Measurements from ENCODE around the gene RNFT2.

Gene RNFT2

DNA sequence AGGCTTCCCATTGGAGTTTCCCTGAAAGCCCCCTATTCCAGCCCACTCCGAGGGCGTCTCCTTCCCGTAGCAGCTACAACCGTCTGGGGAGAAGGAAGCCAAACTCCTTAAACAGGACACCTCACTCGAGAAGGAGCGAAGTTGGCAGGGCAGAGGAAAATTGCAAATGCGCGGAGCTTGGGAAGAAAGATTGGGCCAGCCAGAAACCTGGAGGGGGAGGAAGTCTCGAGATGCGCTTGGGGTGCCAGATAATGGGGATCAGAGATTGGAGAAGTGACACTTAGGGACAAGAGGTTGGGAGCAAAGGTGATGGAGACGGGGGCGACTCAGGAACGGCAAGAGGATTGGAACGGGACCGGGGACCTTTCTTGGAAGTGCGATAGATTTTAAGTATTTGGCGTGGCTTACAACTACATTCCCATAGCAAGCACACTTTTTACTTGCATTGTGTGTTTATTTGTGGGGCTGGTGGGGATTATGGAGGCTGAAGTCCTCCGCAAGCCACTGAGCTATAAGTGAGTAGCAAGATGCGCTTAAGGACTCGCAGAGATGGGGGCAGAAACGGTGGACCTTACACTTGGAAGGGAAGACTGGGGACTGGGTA lies 142.2 kb downstream of the RNFT2 start:
- no peak for DNase-seq

DNA sequence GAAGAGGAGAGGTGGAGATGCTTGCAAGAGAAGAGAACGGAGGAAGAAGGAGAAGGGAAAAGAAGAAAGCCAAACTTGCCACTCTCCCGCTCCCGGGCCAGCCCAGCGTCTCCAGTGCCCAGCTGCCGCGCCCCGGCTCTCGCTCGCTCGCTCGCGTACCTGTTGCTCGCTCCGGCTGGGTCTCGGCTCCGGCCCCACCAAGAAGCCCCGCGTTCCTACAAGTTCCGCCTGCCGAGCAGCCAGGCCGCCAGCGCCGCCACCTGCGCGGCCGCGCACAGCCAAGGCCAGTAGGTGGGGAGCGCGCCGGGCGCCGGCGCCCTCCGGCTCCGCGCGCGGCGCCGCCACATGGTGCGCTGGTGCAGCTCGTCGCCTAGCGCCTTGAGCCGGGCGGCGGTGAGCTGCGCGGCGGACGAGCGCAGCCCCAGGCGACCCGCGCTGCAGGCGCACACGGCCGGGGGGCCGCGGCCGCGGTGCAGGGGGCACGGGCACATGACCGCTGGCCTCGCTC lies 142.8 kb downstream of the RNFT2 start:
- peak in 1 of 2 experiments; percentile 46 for DNase-seq

DNA sequence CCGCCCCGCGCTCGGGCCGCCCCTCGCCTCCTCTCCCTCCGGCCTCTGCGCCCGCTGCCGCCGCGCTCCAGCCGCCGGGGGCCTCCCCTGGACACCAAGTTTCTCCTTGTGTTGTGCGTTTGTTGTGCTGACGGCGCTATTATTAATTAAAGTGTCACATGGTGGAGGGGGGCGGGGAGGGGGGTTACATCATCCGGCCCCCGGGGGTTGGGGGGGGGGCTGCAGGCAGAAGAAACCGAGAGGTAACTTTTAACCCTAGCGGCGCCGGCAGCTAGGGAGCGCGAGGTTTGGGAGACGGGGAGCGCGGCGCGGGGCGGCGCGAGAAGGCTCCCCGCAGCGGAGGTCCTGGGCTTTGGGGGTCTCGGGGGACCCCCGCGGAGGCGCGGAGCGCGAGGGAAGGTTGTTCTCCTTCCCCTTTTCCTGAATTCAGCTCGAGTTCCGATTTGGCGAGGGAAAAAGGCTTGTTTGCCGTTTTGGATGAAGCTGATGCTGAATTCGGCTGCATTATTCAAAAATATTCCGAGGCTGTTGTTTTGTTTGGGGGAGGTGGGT lies 143.3 kb downstream of the RNFT2 start, which contains the start of gene HRK:
HRK (minus strand) TSS at position 117 of the 552 bp plus-strand sequence. CDS start 134 bp downstream, outside the sequence.
- DNase-seq = peak in 1 of 2 experiments; percentile 40

DNA sequence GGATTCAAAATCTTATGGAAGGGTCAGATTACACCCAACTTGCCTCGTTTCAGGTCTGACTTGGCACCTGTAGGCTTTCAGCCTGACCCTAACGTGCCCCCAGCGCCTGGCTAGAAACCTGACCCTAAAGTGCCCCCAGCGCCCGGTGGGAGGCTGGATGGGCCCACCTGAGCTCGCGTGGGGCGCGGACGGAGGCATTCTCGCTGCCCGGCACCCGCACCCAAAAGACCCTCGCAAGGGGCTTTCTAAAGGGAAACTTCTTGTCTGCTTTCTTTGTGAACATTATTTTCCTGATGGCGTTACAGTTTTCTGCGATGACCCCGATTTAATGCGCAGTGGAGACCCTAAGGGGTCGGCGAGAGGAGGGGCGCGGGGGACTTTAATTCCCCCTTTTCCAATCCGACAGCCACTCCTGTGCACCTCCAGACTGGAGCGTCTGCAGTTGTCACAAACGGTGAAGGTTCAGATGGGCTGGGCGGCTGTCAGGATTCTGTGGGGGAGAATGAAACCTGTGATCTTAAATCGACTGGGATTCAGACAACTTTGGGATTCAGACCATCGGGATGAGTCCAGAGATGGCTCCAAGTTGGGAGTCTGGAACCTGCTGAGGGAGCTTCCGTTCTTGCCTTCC lies 143.9 kb downstream of the RNFT2 start:
- DNase-seq = no peak

DNA sequence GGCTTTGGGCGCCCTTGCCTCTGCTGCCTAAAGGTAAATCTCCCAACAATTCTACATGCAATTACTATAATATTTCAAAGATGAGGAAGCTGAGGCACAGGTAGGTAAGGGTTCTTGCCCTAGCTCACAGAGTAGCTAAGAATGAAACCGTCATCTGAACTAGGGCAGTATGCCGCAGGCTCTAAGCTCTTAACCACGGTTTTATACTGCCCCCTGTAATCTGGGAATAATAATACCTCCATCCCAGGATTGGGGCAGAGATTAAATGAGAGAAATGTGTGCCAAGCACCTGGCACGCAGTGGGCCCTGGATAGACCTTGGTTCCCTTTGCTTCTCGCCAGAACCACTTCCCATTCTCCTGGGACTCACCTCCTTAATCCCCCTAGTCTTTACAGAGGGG lies 144.6 kb downstream of the RNFT2 start:
- DNase-seq = no peak

DNA sequence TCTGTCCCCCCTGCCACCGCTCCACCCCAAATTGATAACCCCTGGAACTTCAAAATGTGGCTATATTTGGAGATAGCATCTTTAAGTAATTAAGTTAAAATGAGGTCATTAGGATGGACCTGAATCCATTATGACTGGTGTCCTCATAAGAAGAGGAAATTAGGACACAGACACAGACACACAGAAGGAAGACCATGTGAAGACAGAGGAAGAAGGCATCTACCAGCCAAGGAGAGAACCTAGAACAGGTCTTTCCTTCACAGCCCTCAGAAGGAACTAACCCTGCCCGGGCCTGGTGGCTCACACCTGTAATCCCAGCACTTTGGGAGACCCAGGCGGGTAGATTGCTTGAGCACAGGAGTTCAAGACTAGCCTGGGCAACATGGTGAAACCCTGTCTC lies 146.8 kb downstream of the RNFT2 start:
- no peak for DNase-seq

DNA sequence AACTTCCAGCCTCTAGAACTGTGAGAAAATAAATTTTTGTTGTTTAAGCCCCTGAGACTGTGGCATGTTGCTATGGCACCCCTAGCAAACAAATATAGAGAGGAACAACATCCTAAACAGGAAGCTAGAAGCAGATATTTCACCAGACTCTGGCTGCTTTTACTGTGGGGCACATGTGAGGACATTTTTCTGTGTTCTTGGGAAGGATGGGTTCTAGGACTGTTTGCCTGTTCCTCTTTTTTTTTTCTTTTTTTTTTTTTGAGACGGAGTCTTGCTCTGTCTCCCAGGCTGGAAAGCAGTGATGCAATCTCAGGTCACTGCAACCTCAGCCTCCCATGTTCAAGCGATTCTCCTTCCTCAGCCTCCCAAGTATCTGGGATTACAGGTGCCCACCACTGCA lies 147.4 kb downstream of the RNFT2 start:
- DNase-seq = peak in 1 of 2 experiments; percentile 6

DNA sequence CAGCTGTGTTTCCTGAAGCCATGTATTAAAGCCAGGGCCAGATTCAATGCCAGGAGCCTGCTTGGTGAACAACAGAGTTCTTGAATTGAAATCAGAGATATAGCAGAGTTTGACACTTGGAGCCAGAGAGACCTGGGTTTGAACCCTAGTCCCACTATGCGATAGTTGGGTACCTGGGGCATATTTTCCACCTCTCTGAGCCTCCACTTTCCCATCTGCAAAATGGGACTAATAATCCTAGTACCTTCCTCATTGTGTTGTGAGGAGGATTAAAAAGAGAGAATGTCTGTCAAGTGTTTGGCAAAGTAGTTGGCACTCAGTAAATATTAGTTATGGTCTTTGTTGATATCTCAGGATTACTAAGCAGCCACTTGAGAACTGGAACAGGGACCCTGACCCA lies 149.1 kb downstream of the RNFT2 start:
- DNase-seq = no peak

DNA sequence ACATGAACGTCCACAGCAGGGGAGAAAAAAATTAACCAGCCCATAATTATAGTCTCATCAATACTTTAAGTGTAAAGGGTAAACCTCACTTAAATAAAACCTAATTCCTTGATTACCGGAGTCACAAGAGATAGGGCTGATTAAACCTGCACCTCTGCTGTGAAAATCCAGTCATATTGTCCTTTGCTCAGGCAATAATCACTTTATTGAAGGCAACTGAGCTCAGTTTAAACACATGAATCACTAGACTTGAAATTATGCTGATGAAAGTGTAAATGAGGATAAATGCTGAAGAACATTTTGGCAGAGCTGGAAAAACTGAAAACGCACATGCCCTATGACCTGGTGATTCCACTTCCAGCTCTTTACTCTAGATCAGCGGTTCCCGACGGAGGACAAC lies 149.8 kb downstream of the RNFT2 start:
- DNase-seq = no peak

DNA sequence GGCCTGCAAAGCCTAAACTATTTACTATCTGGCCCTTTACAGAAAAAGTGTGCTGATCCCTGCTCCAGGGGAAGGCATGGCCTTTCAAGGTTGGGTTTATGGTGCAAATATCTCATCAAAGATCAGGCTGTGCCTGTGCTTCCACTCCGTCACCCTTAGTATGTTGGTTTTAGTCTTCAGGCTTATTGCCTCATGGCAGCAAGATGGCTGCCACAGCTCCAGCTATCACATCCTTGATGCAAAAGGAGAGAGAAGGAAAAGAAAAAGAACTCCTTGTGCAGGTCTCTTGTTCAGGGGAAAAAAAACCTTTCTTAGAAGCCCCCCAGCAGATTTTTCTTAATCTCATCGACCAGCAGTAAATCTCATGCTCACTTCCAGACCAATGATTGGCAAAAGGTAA lies 152.2 kb downstream of the RNFT2 start:
- no peak for DNase-seq

DNA sequence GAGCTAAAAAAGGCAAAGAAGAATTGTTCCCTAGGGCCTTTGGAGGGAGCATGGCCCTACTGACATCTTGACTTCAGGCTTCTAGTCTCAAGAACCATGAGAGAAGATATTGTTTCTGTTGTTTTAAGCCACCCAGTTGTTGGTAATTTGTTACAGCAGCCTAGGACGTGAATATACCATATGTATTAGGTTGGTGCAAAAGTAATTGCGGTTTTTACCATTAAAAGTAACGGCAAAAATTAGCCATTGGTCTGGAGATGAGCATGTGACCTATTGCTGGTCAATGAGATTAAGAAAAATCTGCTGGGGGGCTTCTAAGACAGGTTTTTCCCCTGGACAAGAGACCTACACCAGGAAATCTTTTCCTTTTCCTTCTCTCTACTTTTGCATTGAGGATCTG lies 152.9 kb downstream of the RNFT2 start:
- no peak for DNase-seq

DNA sequence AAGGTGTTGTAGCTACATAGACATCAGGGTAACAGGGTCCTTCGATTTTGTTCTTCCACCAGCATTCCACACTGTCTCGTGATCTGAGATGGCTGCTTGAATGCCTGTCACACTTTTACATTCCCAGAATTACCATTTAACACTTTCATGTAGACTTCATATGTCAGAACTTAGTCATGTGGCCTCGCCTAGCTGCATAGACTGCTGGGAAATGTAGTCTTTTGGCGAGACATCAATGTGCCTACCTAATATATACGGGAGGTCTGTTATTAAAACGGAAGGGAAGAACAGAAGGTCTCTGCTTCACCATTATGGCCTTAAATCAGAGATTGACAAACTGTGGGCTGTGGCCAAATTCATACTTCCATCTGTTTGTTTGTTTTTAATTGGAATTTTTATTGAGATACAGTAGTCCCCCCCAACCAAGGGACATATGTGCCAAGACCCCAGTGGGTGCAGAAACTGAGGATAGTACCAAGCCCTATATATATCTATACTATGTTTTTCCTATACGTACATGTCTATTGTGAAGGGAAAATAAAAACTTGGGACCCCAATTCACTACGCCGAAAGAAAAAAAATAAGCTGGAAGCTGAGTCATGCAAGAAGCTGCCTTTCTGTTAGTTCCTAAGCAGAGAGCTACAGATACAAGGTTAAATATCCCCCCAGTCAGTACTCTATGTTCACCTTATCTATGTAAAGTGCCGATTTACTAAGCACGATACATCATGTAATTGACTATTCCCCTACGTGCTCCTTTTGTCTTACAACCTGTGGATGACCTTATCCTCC lies 154.4 kb downstream of the RNFT2 start:
- DNase-seq = peak in 1 of 2 experiments; percentile 23

DNA sequence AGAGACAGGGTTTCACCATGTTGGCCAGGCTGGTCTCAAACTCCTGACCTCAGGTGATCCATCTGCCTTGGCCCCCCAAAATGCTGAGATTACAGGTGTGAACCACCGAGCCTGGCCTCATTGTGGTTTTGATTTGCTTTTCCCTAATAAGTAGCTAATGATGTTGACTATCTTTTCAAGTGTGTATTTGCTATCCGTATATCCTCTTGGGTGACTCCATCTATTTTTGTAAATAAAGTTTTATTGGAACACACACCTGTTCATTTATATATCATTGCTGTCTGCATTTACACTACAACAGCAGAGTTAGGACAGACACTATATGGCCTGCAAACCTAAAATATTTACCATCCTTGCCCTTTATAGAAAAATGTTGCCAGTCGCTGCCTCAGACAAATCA lies 156.8 kb downstream of the RNFT2 start:
- no peak for DNase-seq

DNA sequence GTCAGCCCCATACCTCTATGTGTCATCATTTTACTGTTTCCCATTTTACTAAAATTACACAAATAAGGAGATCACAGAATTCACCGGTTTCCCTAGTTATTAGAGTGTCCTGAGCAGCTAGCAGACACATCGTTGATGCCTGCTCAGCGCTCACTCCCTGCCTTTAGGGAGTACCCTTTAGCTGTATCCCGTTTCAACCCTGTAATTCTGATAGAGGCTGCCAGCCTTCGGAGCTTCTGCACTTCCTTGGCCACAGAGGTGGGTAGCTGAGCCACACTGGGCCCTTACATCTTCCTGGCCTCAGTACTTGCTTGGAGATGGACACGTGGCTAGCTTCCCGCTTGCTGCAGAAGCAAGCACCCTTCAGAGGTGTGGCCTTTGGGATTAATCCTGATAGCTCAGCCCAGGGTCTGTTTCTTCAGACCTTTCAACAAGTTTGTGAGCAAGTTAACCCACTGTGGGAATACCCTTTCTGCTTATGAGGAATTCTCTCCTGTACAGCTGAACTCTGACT lies 158.4 kb downstream of the RNFT2 start:
- no peak for DNase-seq

DNA sequence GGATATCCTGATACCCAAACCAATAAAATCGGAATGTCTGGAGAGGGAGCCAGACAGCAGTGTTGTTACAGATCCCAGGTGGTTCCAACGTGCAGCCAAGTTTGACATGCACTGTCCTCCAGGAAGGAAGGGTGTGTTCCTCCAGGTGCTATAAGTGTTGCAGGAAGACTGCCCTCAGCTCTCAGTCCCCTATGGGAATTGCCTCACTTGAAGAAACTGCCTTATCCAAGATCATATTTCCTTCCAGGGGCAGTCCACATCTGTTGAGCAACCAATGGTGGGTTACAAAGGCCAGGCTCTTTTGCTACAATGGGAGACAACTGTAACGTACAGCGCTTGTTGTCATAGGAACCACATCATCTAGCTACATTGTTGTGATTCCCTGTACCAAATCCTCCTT lies 159.4 kb downstream of the RNFT2 start:
- DNase-seq = no peak

DNA sequence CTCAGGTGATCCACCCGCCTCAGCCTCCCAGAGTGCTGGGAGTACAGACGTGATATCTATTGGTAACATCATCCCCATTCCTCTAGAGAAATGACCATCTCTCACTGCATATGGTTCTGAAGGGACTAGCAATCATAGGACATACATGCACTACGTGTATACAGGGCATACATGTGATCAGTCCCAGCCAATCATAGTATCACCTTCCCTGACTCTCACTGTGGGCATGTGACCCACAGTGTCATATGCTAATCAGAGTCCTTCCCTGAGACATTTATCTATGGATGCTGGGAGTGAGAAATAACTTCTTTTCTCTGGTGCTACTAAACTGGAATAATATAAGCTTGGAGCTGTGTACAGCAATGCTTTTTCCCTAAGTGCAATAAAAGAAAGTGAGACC lies 160.6 kb downstream of the RNFT2 start:
- DNase-seq = no peak

DNA sequence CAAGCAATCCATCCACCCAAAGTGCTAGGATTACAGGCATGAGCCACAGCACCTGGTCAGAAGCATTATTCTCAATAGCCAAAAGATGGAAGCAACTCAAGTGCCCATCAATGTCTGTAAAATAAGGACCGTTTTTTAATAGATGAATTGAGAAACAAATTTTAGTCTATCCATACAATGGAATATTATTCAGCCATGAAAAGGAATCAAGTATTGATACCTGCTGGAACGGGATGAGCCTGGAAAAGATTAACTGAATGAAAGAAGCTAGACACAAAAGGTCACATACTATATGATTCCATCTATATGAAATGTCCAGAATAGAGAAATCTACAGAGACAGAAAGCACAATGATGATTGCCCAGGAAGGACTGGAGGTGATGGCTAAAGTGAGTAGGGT lies 163.5 kb downstream of the RNFT2 start:
- no peak for DNase-seq

All from SW 1271 (cell line).